Measurements from ENCODE around the gene MLF1.

DNA sequence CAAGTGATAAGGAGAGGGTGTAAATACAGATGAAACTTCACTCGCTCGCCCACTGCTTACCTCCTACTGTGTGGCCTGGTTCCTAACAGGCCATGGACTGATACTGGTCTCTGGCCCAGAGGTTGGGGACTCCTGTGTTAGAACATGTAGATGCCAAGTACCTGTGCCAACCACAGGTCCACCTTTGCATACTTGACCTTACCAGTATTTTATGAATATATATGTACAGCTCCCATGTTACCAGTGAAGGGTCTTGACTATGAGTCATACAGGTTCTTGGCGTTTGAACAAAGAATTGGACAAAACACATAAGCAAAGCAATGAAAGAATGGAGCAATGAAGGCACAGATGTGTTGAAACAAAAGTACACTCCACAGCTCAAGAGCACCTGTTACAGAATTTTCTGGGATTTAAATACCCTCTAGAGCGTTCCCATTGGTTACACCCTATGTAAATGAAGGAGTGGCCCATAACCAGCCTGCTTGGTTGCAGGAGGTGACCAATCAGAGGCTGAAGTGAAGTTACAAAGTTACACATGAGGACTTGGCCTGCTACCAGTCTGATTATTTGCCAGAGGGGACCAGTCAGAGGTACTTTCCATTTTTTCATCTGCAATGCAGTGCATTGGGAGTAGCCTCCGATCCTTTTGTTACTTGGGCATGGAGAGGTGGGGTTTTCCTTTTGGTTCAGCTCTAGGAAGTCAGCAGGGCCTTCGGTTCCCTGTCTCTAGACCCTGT lies 71.6 kb downstream of the MLF1 start:
- no peak for TF ChIP-seq POLR2A (IDR thresholded peaks at IDR 0.05; ENCODE audit: low read length)
- no peak for TF ChIP-seq GATA1 (IDR thresholded peaks at IDR 0.05; ENCODE audit: low read depth, low read length)

All from erythroblast (primary cell).